H9 (cell line): Measurements from ENCODE around the gene CCDC159. TPM values are rescaled to one million over a fixed set of nuclear protein-coding genes. Genes with fewer than 3 reads are reported as not detected.

Experiments used
- DNase-seq: peaks from one replicate; pipeline ENCODE4 v3.0.0-alpha.2; 2017
- H2AFZ ChIP-seq: one replicate; pipeline ENCODE4 v1.6.1; 2013; ENCODE audit warnings: mild to moderate bottlenecking, low read length, control low read depth, moderate library complexity
- H2AK5ac ChIP-seq: 2 replicates; pipeline ENCODE4 v1.6.1; 2013; ENCODE audit warnings: low read length, control low read depth, mixed read lengths; ENCODE audit not compliant: insufficient read length
- H2BK120ac ChIP-seq: one replicate; pipeline ENCODE4 v1.6.1; 2013; ENCODE audit warnings: low read depth, mild to moderate bottlenecking, low read length, control low read depth, inconsistent platforms; ENCODE audit not compliant: poor library complexity, severe bottlenecking
- H2BK12ac ChIP-seq: 2 replicates; pipeline ENCODE4 v1.6.1; 2013; ENCODE audit warnings: low read length, control low read depth, mixed read lengths, low read depth; ENCODE audit not compliant: insufficient read length
- H2BK15ac ChIP-seq: 2 replicates; pipeline ENCODE4 v1.6.1; 2013; ENCODE audit warnings: low read depth, low read length, control low read depth
- H2BK20ac ChIP-seq: one replicate; pipeline ENCODE4 v1.6.1; 2013; ENCODE audit warnings: low read depth, mild to moderate bottlenecking, low read length, control low read depth, inconsistent platforms; ENCODE audit not compliant: poor library complexity, severe bottlenecking
- H2BK5ac ChIP-seq: 2 replicates; pipeline ENCODE4 v1.6.1; 2013; ENCODE audit warnings: low read length, control low read depth, mixed read lengths; ENCODE audit not compliant: insufficient read length
- H3K14ac ChIP-seq: 2 replicates; pipeline ENCODE4 v1.6.1; 2013; ENCODE audit warnings: low read length, control low read depth; ENCODE audit not compliant: insufficient read depth
- H3K18ac ChIP-seq: 2 replicates; pipeline ENCODE4 v1.6.1; 2013; ENCODE audit warnings: low read depth, mild to moderate bottlenecking, mixed read lengths, low read length, control low read depth; ENCODE audit not compliant: insufficient read length
- H3K23ac ChIP-seq: 2 replicates; pipeline ENCODE4 v1.6.1; 2013; ENCODE audit warnings: low read length, control low read depth, mixed read lengths, low read depth; ENCODE audit not compliant: insufficient read length
- H3K23me2 ChIP-seq: 2 replicates; pipeline ENCODE4 v1.6.1; 2013; ENCODE audit warnings: low read depth, mild to moderate bottlenecking, mixed read lengths, low read length, control low read depth; ENCODE audit not compliant: insufficient read length, poor library complexity, severe bottlenecking
- H3K27ac ChIP-seq: 2 replicates; pipeline ENCODE4 v1.5.1; 2013; ENCODE audit warnings: low read length, control low read depth, mixed read lengths, low read depth; ENCODE audit not compliant: insufficient read length
- H3K27me3 ChIP-seq: 2 replicates; pipeline ENCODE4 v1.6.1; 2013; ENCODE audit warnings: low read length, control low read depth, inconsistent platforms; ENCODE audit not compliant: insufficient read depth
- H3K4ac ChIP-seq: 2 replicates; pipeline ENCODE4 v1.6.1; 2013; ENCODE audit warnings: low read depth, mild to moderate bottlenecking, control low read depth, inconsistent platforms, low read length, moderate library complexity
- H3K4me1 ChIP-seq: 2 replicates; pipeline ENCODE4 v1.6.1; 2013; ENCODE audit warnings: low read length, control low read depth, inconsistent platforms; ENCODE audit not compliant: insufficient read depth
- H3K4me2 ChIP-seq: 2 replicates; pipeline ENCODE4 v1.6.1; 2013; ENCODE audit warnings: low read length, control low read depth, mixed read lengths; ENCODE audit not compliant: insufficient read length, insufficient read depth
- H3K56ac ChIP-seq: 2 replicates; pipeline ENCODE4 v1.6.1; 2013; ENCODE audit warnings: low read depth, mild to moderate bottlenecking, mixed read lengths, low read length, control low read depth; ENCODE audit not compliant: insufficient read length
- H3K79me1 ChIP-seq: 2 replicates; pipeline ENCODE4 v1.6.1; 2013; ENCODE audit warnings: low read depth, mild to moderate bottlenecking, moderate library complexity, low read length, control low read depth, inconsistent platforms; ENCODE audit not compliant: insufficient read depth, poor library complexity, severe bottlenecking
- H3K79me2 ChIP-seq: 2 replicates; pipeline ENCODE4 v1.6.1; 2013; ENCODE audit warnings: low read length, control low read depth, inconsistent platforms; ENCODE audit not compliant: insufficient read depth
- H3K9ac ChIP-seq: 2 replicates; pipeline ENCODE4 v1.6.1; 2013; ENCODE audit warnings: low read length, control low read depth, mixed read lengths; ENCODE audit not compliant: insufficient read length; ENCODE audit errors: extremely low read depth
- H3K9me3 ChIP-seq: one replicate; pipeline ENCODE4 v1.6.1; 2013; ENCODE audit warnings: low read depth, low read length, inconsistent platforms; ENCODE audit not compliant: control insufficient read depth
- H3T11ph ChIP-seq: one replicate; pipeline ENCODE4 v1.6.1; 2013; ENCODE audit warnings: mild to moderate bottlenecking, low read length, control low read depth, inconsistent platforms
- H4K20me1 ChIP-seq: one replicate; pipeline ENCODE4 v1.6.1; 2013; ENCODE audit not compliant: control insufficient read depth, insufficient read length, insufficient read depth
- H4K5ac ChIP-seq: 2 replicates; pipeline ENCODE4 v1.6.1; 2013; ENCODE audit warnings: low read depth, mild to moderate bottlenecking, mixed read lengths, low read length, control low read depth; ENCODE audit not compliant: insufficient read length
- H4K8ac ChIP-seq: replicated peaks from 2 replicates; pipeline ENCODE4 v1.6.1; 2013; ENCODE audit warnings: low read length, control low read depth, mixed read lengths, low read depth; ENCODE audit not compliant: insufficient read length
- H4K91ac ChIP-seq: 2 replicates; pipeline ENCODE4 v1.6.1; 2013; ENCODE audit warnings: low read depth, mild to moderate bottlenecking, moderate library complexity, mixed read lengths, low read length, control low read depth; ENCODE audit not compliant: insufficient read length
- H3K27ac Mint-ChIP-seq, 3 experiments: 2 replicates in 2 of 3; 3 replicates in 1 of 3; pipeline ENCODE4 v1.8.0; 2020 to 2021; ENCODE audit warnings: mixed read lengths in 3 of 3, mild to moderate bottlenecking in 1 of 3, moderate library complexity in 1 of 3
- H3K27me3 Mint-ChIP-seq: 2 replicates; pipeline ENCODE4 v1.8.0; 2021; ENCODE audit warnings: low read depth, mild to moderate bottlenecking, moderate library complexity, mixed read lengths
- H3K36me3 Mint-ChIP-seq, 3 experiments: 2 replicates in 2 of 3; 3 replicates in 1 of 3; pipeline ENCODE4 v1.8.0; 2020 to 2021; ENCODE audit warnings: low read depth in 3 of 3, mixed read lengths in 3 of 3; ENCODE audit not compliant: insufficient read depth in 1 of 3
- H3K4me1 Mint-ChIP-seq, 2 experiments: 2 replicates each; pipeline ENCODE4 v1.8.0; 2020; ENCODE audit warnings: mixed read lengths in 2 of 2
- H3K4me3 Mint-ChIP-seq, 2 experiments: 2 replicates in 1 of 2; 3 replicates in 1 of 2; pipeline ENCODE4 v1.8.0; 2020 to 2021; ENCODE audit warnings: mild to moderate bottlenecking in 2 of 2, mixed read lengths in 2 of 2, moderate library complexity in 1 of 2
- H3K9me3 Mint-ChIP-seq, 2 experiments: 2 replicates in 1 of 2; 3 replicates in 1 of 2; pipeline ENCODE4 v1.8.0; 2020; ENCODE audit warnings: mild to moderate bottlenecking in 2 of 2, mixed read lengths in 2 of 2, moderate library complexity in 1 of 2
- WGBS: extraction: QIAGEN DNeasy Blood & Tissue Kit; methylation state at CpG from one replicate; pipeline ENCODE4 v1.1.7; 2013; ENCODE audit warnings: missing lambda C conversion rate, low lambda C conversion rate, mixed read lengths; ENCODE audit not compliant: insufficient read length; ENCODE audit errors: extremely low coverage; 5-methylcytosine and 5-hydroxymethylcytosine counted together
- total RNA-seq: library from RNA; stranded (reverse); gene quantifications from 2 replicates; pipeline ENCODE4 v1.2.1, GENCODE V29; 2021
- TF ChIP-seq, protein P1 (sequence below): fragments of 200-600 bp; sonication (generic); conservative IDR thresholded peaks from 3 replicates; pipeline ENCODE4 v1.8.0; 2021; ENCODE audit warnings: antibody characterized with exemption, mild to moderate bottlenecking

Gene CCDC159
- total RNA-seq, 1 experiment from 2014 or later: 5.7 TPM

GRCh38 chr19:11337080-11337479, 9.2 kb upstream of the CCDC159 start:
- Histone ChIP-seq H2AK5ac (no peak overlapping the region), H3K4ac (no peak overlapping the region), H4K91ac (no peak overlapping the region), H3K79me2 (no peaks in the 10 kb centered on the region), H2BK5ac (no peak overlapping the region), H4K5ac (no peak overlapping the region), H2BK15ac (no peak overlapping the region), H2BK12ac (no peak overlapping the region), H3K9me3 (no peaks in the 10 kb centered on the region), H2AFZ (no peak overlapping the region), H3K4me1 (no peaks in the 10 kb centered on the region), H2BK120ac (no peak overlapping the region), H3K4me2 (no peak overlapping the region), H2BK20ac (no peak overlapping the region), H4K8ac (no peak overlapping the region), H3K18ac (no peak overlapping the region), H3K27me3 (no peaks in the 10 kb centered on the region), H3K23ac (no peak overlapping the region), H3T11ph (no peak overlapping the region), H3K56ac (no peak overlapping the region), H3K23me2 (peaks cover 8% of the 10 kb centered on the region), H3K14ac (no peak overlapping the region), H3K9ac (no peak overlapping the region), H4K20me1 (no peaks in the 10 kb centered on the region), H3K79me1 (no peaks in the 10 kb centered on the region), H3K27ac (no peak overlapping the region)
- peaks cover 7% of the 10 kb centered on the region in 2 experiments for H3K4me1 Mint-ChIP-seq
- peaks cover 3% of the 10 kb centered on the region; the same call in 1 of the 2 replicates for H3K27me3 Mint-ChIP-seq
- no peak for DNase-seq
- H3K4me3 Mint-ChIP-seq: peak overlapping the region in 1 of 2 experiments; percentile 11; a peak in 1 of 5 replicates
- no CpG with 5 or more reads among the region's 14 CpGs for WGBS
- TF ChIP-seq, protein P1, sequence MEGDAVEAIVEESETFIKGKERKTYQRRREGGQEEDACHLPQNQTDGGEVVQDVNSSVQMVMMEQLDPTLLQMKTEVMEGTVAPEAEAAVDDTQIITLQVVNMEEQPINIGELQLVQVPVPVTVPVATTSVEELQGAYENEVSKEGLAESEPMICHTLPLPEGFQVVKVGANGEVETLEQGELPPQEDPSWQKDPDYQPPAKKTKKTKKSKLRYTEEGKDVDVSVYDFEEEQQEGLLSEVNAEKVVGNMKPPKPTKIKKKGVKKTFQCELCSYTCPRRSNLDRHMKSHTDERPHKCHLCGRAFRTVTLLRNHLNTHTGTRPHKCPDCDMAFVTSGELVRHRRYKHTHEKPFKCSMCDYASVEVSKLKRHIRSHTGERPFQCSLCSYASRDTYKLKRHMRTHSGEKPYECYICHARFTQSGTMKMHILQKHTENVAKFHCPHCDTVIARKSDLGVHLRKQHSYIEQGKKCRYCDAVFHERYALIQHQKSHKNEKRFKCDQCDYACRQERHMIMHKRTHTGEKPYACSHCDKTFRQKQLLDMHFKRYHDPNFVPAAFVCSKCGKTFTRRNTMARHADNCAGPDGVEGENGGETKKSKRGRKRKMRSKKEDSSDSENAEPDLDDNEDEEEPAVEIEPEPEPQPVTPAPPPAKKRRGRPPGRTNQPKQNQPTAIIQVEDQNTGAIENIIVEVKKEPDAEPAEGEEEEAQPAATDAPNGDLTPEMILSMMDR: no peak
- no peak overlapping the region for H3K27ac Mint-ChIP-seq
- H3K9me3 Mint-ChIP-seq: no peaks in the 10 kb centered on the region; a peak in 1 of 5 replicates
- peaks cover 16 to 46% (median 41%) of the 10 kb centered on the region in 3 experiments for H3K36me3 Mint-ChIP-seq
